ENCODE results near the gene ITPRID1.

DNA sequence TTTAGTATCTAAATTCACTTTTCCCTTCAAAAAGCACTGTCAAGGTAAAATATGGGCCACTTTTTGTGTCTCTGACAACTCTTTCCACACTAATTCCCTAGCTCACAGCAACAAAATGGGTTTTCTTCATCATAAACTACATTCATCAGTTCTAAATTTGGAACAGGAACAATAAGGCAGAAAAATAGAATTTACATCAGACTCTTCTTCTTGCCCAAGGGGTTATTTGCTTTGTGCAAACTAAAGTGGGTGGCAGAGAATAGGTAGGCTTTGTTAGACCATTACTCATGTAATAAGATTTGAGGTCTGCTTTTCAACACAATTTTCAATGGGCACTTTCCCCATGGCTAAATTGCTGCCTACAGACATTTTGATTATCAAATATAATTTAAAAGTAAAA lies 155.6 kb downstream of the ITPRID1 start:
- no peak for TF ChIP-seq EZH2phosphoT487 (IDR thresholded peaks at IDR 0.05; ENCODE audit: insufficient read depth, low read depth)
- TF ChIP-seq EZH2 (IDR thresholded peaks at IDR 0.05; ENCODE audit: insufficient read depth, poor library complexity, severe bottlenecking): no peak

All from GM23248 (cell line).